Karpas-422 (cell line): ENCODE results near the gene GP5. TPM values are rescaled to one million over a fixed set of nuclear protein-coding genes. Genes with fewer than 3 reads are reported as not detected.

Experiments
- DNase-seq: peaks from one replicate; pipeline ENCODE4 v3.0.0-alpha.2; 2015
- H2AFZ ChIP-seq: fragments of 200-600 bp; sonication (generic); 2 replicates; pipeline ENCODE4 v1.6.1; 2014; ENCODE audit warnings: antibody characterized with exemption, low read length, mixed read lengths
- H3K27ac ChIP-seq: fragments of 200-600 bp; sonication (generic); 2 replicates; pipeline ENCODE4 v1.5.1; 2014; ENCODE audit warnings: mild to moderate bottlenecking, low read length, moderate library complexity
- H3K27me3 ChIP-seq: fragments of 200-600 bp; sonication (generic); 2 replicates; pipeline ENCODE4 v1.6.1; 2014; ENCODE audit warnings: low read length, mixed read lengths
- H3K36me3 ChIP-seq: fragments of 200-600 bp; sonication (generic); 2 replicates; pipeline ENCODE4 v1.6.1; 2014; ENCODE audit warnings: low read length, mixed read lengths; ENCODE audit not compliant: insufficient read depth
- H3K4me1 ChIP-seq: fragments of 200-600 bp; sonication (generic); 2 replicates; pipeline ENCODE4 v1.6.1; 2014; ENCODE audit warnings: mild to moderate bottlenecking, low read length, mixed read lengths
- H3K4me2 ChIP-seq: fragments of 200-600 bp; sonication (generic); 2 replicates; pipeline ENCODE4 v1.6.1; 2014; ENCODE audit warnings: low read length, low read depth, mild to moderate bottlenecking; ENCODE audit not compliant: poor library complexity, severe bottlenecking
- H3K4me3 ChIP-seq: fragments of 200-600 bp; sonication (generic); 2 replicates; pipeline ENCODE4 v1.5.1; 2014; ENCODE audit warnings: mild to moderate bottlenecking, antibody characterized with exemption, low read length, mixed read lengths
- H3K79me2 ChIP-seq: fragments of 200-600 bp; sonication (generic); 2 replicates; pipeline ENCODE4 v1.6.1; 2014; ENCODE audit warnings: mild to moderate bottlenecking, low read length, mixed read lengths
- H3K9ac ChIP-seq: fragments of 200-600 bp; sonication (generic); 2 replicates; pipeline ENCODE4 v1.6.0; 2014; ENCODE audit warnings: low read length
- H3K9me2 ChIP-seq: fragments of 200-600 bp; sonication (generic), shearing (Covaris generic); replicated peaks from 2 replicates; pipeline ENCODE4 v1.6.0; 2014; ENCODE audit warnings: mild to moderate bottlenecking, low read length, moderate library complexity; ENCODE audit not compliant: insufficient read depth
- H3K9me3 ChIP-seq: fragments of 300-700, 200-600 bp; sonication (generic); 2 replicates; pipeline ENCODE4 v1.6.1; 2014; ENCODE audit warnings: low read length, mixed read lengths
- H4K20me1 ChIP-seq: fragments of 200-600 bp; sonication (generic); 2 replicates; pipeline ENCODE4 v1.6.1; 2014; ENCODE audit warnings: mild to moderate bottlenecking, antibody characterized with exemption, low read length, low read depth; ENCODE audit not compliant: insufficient read depth
- total RNA-seq: library from RNA; depleted of rRNA; stranded (reverse); fragments of >200 nt; shearing (Covaris generic); gene quantifications from 2 replicates; pipeline ENCODE4 v1.2.3, GENCODE V29; 2014; ENCODE audit warnings: low replicate concordance

The GP5 gene
- total RNA-seq, 1 experiment from 2014 or later = not detected

DNA sequence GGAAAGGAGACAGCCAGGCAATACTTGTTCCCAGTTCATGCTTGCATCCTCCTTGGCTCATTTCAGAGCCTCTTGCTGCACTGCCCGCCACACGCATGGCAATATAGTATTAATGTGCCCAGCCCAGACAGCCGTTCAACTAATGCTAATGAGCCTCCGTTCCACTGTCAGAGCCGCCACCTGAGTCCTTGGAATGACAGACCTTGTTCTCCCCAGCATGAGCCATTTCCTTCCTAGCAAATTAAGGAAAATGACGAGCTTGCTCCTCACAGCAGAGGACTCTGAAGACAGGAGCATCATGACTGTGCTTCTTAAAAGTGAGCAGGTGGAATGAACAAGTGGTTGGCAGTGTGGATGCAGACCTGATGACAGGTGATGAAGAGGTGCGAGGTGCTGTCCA, 18.7 kb downstream of the GP5 start:
- Histone ChIP-seq H3K27ac (no peak overlapping the region), H3K4me2 (no peak overlapping the region), H3K4me3 (no peak overlapping the region), H3K9me2 (no peaks in the 10 kb centered on the region), H3K36me3 (no peaks in the 10 kb centered on the region), H3K79me2 (no peaks in the 10 kb centered on the region), H3K9ac (no peak overlapping the region), H3K9me3 (no peaks in the 10 kb centered on the region), H4K20me1 (no peaks in the 10 kb centered on the region), H3K4me1 (no peaks in the 10 kb centered on the region), H3K27me3 (no peaks in the 10 kb centered on the region; the same call in 1 of the 2 replicates), H2AFZ (no peak overlapping the region)
- no peak for DNase-seq

DNA sequence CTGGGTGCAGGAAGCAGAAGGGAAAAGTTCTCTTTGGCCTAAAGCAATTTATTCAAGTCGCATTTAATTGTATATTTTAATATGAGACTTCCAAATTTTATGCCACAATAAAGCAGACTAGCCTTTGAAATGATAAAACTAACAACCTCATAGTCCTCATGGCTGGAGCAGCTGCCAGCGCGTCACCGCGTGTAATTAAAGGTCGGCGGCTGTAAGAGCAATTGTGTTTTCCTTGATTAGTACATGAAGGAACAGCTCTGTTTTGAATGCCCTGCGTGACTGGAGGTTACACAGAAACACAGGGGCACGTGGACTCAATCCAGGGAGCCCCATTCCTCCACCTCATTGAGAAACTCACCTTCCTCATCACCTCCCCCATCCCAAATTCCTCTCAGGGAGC, 19.4 kb downstream of the GP5 start:
- Histone ChIP-seq H3K4me1 (no peaks in the 10 kb centered on the region), H3K27ac (no peak overlapping the region), H3K9ac (no peak overlapping the region), H3K9me2 (no peaks in the 10 kb centered on the region), H3K4me2 (no peak overlapping the region), H3K79me2 (no peaks in the 10 kb centered on the region), H3K36me3 (no peaks in the 10 kb centered on the region), H2AFZ (no peak overlapping the region), H3K9me3 (no peaks in the 10 kb centered on the region), H4K20me1 (no peaks in the 10 kb centered on the region), H3K4me3 (no peak overlapping the region), H3K27me3 (no peaks in the 10 kb centered on the region; the same call in 1 of the 2 replicates)
- no peak for DNase-seq

DNA sequence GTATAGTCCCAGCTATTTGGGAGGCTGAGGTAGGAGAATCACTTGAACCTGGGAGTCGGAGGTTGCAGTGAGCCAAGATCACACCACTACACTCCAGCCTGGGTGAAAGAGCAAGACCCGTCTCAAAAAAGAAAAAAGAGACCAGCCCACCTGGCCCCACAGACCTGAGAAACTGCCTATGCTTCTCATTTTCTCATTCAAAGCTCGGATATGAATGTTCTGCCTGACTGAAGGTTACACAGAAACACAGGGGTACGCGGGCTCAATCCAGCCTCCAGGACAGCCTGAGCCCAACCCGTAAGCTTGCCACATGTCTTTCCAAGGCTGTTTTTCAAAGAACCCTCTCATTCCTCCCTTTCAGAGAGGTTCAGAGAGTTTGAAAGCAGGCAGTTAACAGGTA, 19.8 kb downstream of the GP5 start:
- H3K27me3 ChIP-seq = no peaks in the 10 kb centered on the region; the same call in 1 of the 2 replicates
- H3K79me2 ChIP-seq = no peaks in the 10 kb centered on the region
- no peaks in the 10 kb centered on the region for H3K9me3 ChIP-seq
- no peak overlapping the region for H3K9ac ChIP-seq
- no peaks in the 10 kb centered on the region for H4K20me1 ChIP-seq
- H3K36me3 ChIP-seq = no peaks in the 10 kb centered on the region
- no peak for DNase-seq
- no peak overlapping the region for H2AFZ ChIP-seq
- H3K9me2 ChIP-seq = no peaks in the 10 kb centered on the region
- no peak overlapping the region for H3K4me2 ChIP-seq
- H3K27ac ChIP-seq = no peak overlapping the region
- no peak overlapping the region for H3K4me3 ChIP-seq
- H3K4me1 ChIP-seq = no peaks in the 10 kb centered on the region

DNA sequence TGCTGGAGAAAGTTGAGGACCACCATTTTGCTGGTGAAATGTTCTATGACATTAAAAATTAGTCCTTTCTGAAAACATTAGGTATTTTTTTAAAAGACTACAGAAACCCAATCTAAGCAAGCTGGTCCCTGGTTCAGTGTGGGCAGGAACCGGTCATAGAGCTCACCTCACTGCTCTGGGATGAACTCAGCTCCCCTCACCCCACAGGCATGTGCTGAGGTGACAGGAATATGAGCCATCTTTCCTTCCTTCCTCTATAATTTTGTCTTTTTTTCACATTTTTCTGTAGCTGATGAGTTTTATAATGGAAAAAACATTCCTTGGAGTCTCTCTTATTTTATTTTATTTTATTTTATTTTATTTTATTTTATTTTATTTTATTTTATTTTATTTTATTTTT, 21.4 kb downstream of the GP5 start:
- H3K4me1 ChIP-seq = no peaks in the 10 kb centered on the region

DNA sequence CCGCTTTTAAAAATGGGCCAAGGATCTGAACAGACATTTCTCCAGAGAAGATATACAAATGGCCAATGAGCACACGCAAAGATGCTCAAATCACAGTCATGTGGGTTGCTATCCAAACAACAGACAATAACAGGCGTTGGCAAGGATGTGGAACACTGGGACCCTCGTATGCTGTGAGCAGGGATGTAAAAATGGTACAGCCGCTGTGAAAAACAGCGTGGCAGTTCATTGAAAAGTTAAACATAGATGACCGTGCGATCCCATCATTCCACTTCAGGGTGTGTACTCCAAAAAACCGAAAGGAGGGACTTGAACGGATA, 22.9 kb downstream of the GP5 start:
- Histone ChIP-seq H3K4me2 (no peak overlapping the region), H3K9me3 (no peaks in the 10 kb centered on the region), H3K9ac (no peak overlapping the region), H4K20me1 (no peaks in the 10 kb centered on the region), H3K27me3 (no peaks in the 10 kb centered on the region; the same call in 1 of the 2 replicates), H3K79me2 (no peaks in the 10 kb centered on the region), H3K36me3 (no peaks in the 10 kb centered on the region), H2AFZ (no peak overlapping the region), H3K27ac (no peak overlapping the region), H3K9me2 (no peaks in the 10 kb centered on the region), H3K4me3 (no peak overlapping the region), H3K4me1 (no peaks in the 10 kb centered on the region)
- DNase-seq = no peak

More for the DNA sequence above, 21.4 kb downstream of the GP5 start:
- H3K27ac ChIP-seq = no peak overlapping the region
- H3K79me2 ChIP-seq = no peaks in the 10 kb centered on the region
- no peaks in the 10 kb centered on the region for H3K9me2 ChIP-seq
- H3K9ac ChIP-seq = no peak overlapping the region
- no peak overlapping the region for H2AFZ ChIP-seq
- H3K27me3 ChIP-seq = no peaks in the 10 kb centered on the region; the same call in 1 of the 2 replicates
- no peak overlapping the region for H3K4me3 ChIP-seq
- no peaks in the 10 kb centered on the region for H3K9me3 ChIP-seq
- DNase-seq = no peak
- H3K4me2 ChIP-seq = no peak overlapping the region
- no peaks in the 10 kb centered on the region for H4K20me1 ChIP-seq
- H3K36me3 ChIP-seq = no peaks in the 10 kb centered on the region

DNA sequence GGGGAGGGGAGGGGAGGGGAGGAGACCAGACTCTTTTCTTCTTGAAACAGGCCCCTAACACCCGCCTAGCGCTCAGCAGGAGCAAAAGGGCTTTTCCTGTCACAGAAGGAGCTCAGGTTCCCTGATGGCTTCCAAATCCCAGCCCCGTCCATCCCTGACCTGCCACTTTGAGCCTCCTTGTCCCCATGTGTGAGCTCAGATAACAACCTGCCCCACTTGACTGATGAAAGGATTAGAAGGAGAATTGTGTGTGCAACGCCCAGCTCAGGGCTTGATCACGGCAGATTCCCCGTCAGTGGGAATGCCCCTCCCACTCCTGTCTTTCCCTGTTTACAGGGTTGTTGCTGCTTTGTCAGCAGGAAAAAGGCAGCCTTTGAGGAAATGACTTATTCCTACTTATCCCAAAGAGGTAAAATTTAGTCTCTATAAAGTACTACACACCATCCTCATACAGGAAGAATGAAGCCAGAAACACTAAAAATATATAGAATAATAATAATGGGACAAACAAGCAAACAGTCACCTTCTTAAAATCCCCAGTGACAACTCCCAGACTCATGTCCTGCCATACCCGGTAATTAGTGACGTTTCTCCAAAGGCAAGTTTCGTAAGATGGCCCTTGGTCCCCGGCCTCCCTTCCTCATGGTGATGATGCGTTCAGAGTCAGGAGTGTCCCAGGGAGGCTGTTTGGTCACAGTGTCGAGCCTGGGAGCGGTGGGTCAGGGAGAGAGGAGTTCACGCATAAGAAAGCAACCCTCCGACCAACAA, 23.4 kb downstream of the GP5 start:
- Histone ChIP-seq H3K36me3 (no peaks in the 10 kb centered on the region), H3K79me2 (no peaks in the 10 kb centered on the region), H3K27ac (no peak overlapping the region), H3K4me1 (no peaks in the 10 kb centered on the region), H3K9ac (no peak overlapping the region), H3K9me3 (no peaks in the 10 kb centered on the region), H2AFZ (no peak overlapping the region), H3K4me3 (no peak overlapping the region), H4K20me1 (no peaks in the 10 kb centered on the region), H3K9me2 (no peaks in the 10 kb centered on the region), H3K27me3 (no peaks in the 10 kb centered on the region; the same call in 1 of the 2 replicates), H3K4me2 (no peak overlapping the region)
- DNase-seq = no peak

DNA sequence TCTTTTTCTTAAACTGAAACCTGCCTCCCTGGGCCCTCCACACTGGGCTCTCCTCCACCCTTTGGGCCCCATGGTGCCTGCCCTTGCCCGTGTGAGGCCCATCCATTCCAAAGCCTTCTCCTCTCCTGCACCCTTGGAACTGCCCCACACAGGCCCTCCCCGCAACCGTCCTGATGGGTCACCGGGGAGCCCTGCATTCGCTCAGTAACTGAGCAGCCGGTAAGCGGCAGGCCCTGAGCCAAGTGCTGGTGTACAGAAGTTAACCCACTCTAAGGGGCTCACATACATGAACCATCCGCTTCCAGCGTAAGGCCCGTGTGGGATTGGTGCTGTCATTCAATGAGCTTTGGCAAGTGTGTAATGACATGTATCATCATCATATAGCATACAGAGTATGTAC, 24.1 kb downstream of the GP5 start:
- H3K79me2 ChIP-seq = no peaks in the 10 kb centered on the region
- H4K20me1 ChIP-seq = no peaks in the 10 kb centered on the region
- H3K9me3 ChIP-seq = no peaks in the 10 kb centered on the region
- no peak overlapping the region for H3K4me3 ChIP-seq
- no peaks in the 10 kb centered on the region for H3K36me3 ChIP-seq
- H3K9ac ChIP-seq = no peak overlapping the region
- H3K27me3 ChIP-seq = no peaks in the 10 kb centered on the region; the same call in 1 of the 2 replicates
- no peak overlapping the region for H3K27ac ChIP-seq
- DNase-seq = no peak
- H2AFZ ChIP-seq = no peak overlapping the region
- no peaks in the 10 kb centered on the region for H3K9me2 ChIP-seq
- no peak overlapping the region for H3K4me2 ChIP-seq
- no peaks in the 10 kb centered on the region for H3K4me1 ChIP-seq

DNA sequence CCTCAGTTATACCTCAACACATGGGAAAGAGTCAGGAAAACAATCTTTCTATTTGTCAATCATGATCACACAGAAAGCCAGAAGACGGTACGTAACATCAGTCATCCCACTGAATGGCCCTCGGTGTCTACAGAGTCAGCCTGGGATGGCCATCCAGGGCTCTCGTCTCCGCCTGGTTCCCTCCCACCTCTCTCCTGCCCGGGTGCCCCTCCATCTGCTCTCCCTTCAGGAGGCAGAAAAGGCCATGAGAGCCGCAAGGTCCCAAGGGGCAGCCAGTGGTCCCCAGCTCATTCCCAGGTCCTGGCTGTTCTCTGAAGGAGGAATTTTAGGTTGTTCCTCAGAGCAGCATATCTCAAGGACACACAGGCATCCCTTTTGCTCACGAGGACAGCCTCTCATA, 25.2 kb downstream of the GP5 start:
- Histone ChIP-seq H3K9ac (no peak overlapping the region), H3K27ac (no peak overlapping the region), H3K36me3 (no peaks in the 10 kb centered on the region), H4K20me1 (no peaks in the 10 kb centered on the region), H3K4me1 (peaks cover under 1% of the 10 kb centered on the region; the same call in 1 of the 2 replicates), H3K79me2 (no peaks in the 10 kb centered on the region), H3K4me3 (no peak overlapping the region), H3K27me3 (no peaks in the 10 kb centered on the region), H3K9me2 (no peaks in the 10 kb centered on the region), H3K4me2 (no peak overlapping the region), H2AFZ (no peak overlapping the region), H3K9me3 (no peaks in the 10 kb centered on the region)
- DNase-seq = no peak
